Liver (tissue), 3 donors: Measurements from ENCODE around the gene RDX.

Experiments used
- GABPA ChIP-seq, 2 donors: IDR thresholded peaks in 1 of 2; conservative IDR thresholded peaks in 1 of 2; 2 replicates each; pipeline ENCODE4 v1.6.1; 2016; ENCODE audit warnings: antibody characterized with exemption in 2 of 2, mild to moderate bottlenecking in 1 of 2, moderate library complexity in 1 of 2
- JUND ChIP-seq, 2 donors: IDR thresholded peaks; 2 replicates each; pipeline ENCODE4 v1.6.1; 2016; ENCODE audit warnings: antibody characterized with exemption in 2 of 2
- RAD21 ChIP-seq, 2 donors: IDR thresholded peaks; 2 replicates each; pipeline ENCODE4 v1.6.1; 2016; ENCODE audit warnings: antibody characterized with exemption in 2 of 2, mild to moderate bottlenecking in 2 of 2
- SP1 ChIP-seq: IDR thresholded peaks from 2 replicates; pipeline ENCODE4 v1.6.1; 2018; ENCODE audit warnings: antibody characterized with exemption, mild to moderate bottlenecking
- TAF1 ChIP-seq: conservative IDR thresholded peaks from 2 replicates; pipeline ENCODE4 v1.6.1; 2016; ENCODE audit warnings: antibody characterized with exemption, mild to moderate bottlenecking
- YY1 ChIP-seq: IDR thresholded peaks from 2 replicates; pipeline ENCODE4 v1.6.1; 2016; ENCODE audit warnings: antibody characterized with exemption, mild to moderate bottlenecking
- TF ChIP-seq, protein P1 (sequence below): fragments of 150-350 bp; IDR thresholded peaks from 2 replicates; pipeline ENCODE4 v1.5.1; 2017; ENCODE audit warnings: improper control_type of control experiment, low read depth, low read length; ENCODE audit not compliant: missing input control
- TF ChIP-seq, protein P2 (sequence below): IDR thresholded peaks from 2 replicates; pipeline ENCODE4 v1.6.1; 2016; ENCODE audit warnings: antibody characterized with exemption
- TF ChIP-seq, protein P3 (sequence below): IDR thresholded peaks from 2 replicates; pipeline ENCODE4 v1.6.1; 2016; ENCODE audit warnings: antibody characterized with exemption
- donor health status: healthy.
- donor health status: healthy.

GRCh38 chr11:110251836-110252235, 44.6 kb downstream of the RDX start:
- TF ChIP-seq, protein P1, sequence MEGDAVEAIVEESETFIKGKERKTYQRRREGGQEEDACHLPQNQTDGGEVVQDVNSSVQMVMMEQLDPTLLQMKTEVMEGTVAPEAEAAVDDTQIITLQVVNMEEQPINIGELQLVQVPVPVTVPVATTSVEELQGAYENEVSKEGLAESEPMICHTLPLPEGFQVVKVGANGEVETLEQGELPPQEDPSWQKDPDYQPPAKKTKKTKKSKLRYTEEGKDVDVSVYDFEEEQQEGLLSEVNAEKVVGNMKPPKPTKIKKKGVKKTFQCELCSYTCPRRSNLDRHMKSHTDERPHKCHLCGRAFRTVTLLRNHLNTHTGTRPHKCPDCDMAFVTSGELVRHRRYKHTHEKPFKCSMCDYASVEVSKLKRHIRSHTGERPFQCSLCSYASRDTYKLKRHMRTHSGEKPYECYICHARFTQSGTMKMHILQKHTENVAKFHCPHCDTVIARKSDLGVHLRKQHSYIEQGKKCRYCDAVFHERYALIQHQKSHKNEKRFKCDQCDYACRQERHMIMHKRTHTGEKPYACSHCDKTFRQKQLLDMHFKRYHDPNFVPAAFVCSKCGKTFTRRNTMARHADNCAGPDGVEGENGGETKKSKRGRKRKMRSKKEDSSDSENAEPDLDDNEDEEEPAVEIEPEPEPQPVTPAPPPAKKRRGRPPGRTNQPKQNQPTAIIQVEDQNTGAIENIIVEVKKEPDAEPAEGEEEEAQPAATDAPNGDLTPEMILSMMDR, result no peak
- TF ChIP-seq TAF1 (no peak), RAD21 (IDR thresholded peaks at IDR 0.05) (peak; percentile 47 to 64), JUND (IDR thresholded peaks at IDR 0.05) (peak; percentile 100), SP1 (peak; percentile 58), GABPA (IDR thresholded peaks at IDR 0.05 in 1 of 2, conservative IDR thresholded peaks at IDR 0.05 in 1 of 2) (peak in 1 of 2 donors; percentile 16), YY1 (peak; percentile 96)
- TF ChIP-seq, protein P2, sequence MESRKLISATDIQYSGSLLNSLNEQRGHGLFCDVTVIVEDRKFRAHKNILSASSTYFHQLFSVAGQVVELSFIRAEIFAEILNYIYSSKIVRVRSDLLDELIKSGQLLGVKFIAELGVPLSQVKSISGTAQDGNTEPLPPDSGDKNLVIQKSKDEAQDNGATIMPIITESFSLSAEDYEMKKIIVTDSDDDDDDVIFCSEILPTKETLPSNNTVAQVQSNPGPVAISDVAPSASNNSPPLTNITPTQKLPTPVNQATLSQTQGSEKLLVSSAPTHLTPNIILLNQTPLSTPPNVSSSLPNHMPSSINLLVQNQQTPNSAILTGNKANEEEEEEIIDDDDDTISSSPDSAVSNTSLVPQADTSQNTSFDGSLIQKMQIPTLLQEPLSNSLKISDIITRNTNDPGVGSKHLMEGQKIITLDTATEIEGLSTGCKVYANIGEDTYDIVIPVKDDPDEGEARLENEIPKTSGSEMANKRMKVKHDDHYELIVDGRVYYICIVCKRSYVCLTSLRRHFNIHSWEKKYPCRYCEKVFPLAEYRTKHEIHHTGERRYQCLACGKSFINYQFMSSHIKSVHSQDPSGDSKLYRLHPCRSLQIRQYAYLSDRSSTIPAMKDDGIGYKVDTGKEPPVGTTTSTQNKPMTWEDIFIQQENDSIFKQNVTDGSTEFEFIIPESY, result peak; percentile 83
- TF ChIP-seq, protein P3, sequence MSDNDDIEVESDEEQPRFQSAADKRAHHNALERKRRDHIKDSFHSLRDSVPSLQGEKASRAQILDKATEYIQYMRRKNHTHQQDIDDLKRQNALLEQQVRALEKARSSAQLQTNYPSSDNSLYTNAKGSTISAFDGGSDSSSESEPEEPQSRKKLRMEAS, result peak; percentile 81
